NCI-H345 (cell line): ENCODE data around the gene NHLRC4.

Experiments used
- DNase-seq: peaks from one replicate; lab custom pipeline; 2025; lab: John Stamatoyannopoulos, UW

NHLRC4 gene

DNA sequence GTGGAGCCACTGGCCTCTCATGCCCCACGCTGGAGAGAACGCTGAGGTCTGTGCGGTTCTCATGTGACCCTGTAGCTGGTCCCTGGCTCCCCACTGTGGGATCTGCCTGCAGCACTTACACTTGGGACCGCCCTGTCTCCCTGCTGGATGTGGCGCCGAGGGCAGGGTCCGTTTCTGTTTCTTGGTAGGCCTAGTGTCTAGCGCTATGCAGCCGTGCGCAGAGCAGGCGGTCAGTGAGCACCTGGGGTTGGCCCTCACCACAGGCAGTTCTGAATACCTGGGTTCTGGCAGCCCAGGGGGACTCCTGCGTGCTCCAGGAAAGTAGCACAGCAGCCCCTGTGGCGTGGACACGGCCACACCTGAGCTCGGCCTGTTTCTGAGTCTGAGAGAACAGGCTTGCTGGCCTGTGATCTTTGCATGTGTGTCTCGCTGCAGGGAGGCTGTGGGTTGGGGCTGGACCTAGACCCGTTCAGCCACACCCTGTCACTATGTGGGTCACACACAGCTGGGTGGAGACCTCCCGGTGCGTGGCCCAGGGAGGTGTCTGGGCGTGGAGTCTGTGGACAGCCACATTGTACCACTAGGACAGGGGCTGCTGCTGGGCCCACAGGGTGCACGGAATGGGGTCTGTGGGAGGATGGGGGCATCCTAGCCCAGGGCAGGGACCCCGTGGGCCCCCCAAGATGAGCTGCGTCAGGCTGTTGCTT is 36.5 kb upstream of the NHLRC4 start:
- DNase-seq, result no peak

DNA sequence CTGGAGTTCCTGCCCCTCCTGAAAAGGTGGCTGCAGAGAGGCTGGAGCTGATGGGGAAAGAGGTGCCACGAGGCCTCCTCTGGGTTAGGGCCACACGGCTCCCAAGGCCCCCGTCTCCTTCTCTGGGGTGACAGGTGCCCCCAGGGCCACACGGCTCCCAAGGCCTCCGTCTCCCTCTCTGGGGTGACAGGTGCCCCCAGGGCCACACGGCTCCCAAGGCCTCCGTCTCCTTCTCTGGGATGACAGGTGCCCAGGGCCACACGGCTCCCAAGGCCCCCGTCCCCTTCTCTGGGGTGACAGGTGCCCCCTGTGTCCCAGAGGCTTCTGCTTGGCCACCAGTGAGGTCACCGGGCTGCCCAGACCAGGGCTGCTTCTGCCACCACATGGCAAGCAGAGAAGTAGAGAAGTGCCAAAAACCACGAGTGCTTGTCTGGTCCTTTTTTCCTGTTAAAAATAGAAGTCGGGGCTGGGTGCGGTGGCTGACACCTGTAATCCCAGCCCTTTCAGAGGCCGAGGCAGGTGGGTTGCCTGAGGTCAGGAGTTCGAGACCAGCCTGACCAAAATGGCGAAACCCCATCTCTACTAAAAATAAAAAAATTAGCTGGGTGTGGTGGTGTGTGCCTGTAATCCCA is 35.2 kb upstream of the NHLRC4 start:
- DNase-seq, result no peak

DNA sequence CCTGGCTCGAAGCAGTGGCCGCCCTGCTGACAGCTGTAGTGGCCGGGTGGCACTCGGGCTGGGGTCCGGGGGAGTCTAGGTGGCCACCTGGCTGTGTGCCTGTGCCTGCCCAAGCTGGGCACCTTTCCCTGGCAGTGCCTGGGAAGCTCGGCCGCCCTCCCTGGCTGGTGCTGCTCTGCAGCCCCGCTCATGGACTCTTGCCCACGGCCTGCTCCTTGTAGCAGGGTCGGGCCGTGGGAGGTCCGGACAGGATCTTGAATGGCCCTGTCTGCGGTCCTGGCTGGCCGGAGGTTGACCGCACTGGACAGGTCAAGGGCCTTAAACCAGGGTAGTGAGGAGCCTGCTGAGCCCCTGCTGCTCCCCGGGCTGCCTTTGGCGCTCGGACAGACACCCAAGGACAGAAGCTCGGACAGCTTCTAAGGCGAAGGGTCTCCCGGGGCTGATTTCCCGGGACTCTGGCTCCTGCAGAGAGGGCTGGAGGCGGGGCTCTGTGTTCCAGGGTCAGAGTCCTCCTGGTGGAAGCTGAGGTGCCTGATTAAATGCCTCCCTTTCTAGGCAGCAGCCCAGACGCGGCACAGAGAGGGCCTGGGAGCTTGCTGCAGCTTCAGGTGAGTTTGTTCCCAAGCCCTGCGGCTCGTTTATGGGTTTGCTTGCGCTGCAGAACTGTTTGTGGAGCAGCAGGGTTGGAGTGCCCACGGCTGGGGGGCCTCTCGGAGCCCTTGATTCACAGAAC is 33.2 kb upstream of the NHLRC4 start:
- DNase-seq, result peak; percentile 27

DNA sequence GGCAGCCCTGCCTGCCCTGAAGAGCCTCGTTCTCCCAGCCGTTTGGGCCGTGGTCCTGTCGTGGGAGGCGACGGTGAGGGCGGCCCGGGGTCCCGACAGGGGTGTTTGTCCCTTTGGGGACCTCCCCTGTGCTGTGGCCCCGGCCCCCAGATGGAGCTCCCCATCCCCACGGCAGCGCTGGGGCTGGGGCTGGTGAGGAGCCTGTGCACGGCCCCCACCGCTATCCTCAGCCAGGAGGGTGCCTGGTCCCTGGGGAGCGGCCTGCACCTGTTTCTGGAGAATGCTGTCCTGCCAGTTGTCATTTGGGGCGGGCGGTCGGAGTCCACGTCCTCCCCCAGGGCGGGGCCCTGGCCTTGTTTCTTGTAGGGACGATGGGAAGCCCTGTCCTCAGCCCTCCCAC is 32.7 kb upstream of the NHLRC4 start:
- DNase-seq, result peak; percentile 34

DNA sequence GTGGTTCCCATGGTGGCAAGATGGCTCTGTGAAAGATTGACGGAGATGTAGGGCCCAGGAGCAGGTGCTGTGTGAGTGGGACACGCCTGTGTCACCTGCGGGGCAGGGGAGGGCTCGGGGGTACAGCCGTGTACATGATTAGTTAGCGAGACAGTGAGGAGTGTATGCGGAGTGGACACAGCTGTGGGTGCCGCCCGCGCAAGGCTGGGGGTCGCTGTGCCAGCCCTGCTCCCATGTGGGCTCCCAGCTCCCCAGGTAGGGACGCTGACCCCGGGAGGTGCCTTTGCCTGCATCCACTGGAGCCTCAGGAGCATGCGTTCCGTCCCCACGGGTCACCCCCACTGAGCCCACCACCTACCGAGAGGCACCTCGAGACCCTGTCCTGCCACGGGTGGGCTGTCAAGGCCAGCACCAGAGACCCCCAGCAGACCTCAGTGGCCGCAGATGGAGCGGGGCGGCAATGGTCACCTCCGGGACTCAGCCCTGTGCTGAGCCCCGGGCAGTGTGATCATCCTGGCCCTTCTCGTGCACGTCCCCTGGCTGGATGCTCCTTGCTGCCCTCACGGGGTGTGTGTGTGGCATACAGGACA is 31.9 kb upstream of the NHLRC4 start:
- DNase-seq, result no peak

DNA sequence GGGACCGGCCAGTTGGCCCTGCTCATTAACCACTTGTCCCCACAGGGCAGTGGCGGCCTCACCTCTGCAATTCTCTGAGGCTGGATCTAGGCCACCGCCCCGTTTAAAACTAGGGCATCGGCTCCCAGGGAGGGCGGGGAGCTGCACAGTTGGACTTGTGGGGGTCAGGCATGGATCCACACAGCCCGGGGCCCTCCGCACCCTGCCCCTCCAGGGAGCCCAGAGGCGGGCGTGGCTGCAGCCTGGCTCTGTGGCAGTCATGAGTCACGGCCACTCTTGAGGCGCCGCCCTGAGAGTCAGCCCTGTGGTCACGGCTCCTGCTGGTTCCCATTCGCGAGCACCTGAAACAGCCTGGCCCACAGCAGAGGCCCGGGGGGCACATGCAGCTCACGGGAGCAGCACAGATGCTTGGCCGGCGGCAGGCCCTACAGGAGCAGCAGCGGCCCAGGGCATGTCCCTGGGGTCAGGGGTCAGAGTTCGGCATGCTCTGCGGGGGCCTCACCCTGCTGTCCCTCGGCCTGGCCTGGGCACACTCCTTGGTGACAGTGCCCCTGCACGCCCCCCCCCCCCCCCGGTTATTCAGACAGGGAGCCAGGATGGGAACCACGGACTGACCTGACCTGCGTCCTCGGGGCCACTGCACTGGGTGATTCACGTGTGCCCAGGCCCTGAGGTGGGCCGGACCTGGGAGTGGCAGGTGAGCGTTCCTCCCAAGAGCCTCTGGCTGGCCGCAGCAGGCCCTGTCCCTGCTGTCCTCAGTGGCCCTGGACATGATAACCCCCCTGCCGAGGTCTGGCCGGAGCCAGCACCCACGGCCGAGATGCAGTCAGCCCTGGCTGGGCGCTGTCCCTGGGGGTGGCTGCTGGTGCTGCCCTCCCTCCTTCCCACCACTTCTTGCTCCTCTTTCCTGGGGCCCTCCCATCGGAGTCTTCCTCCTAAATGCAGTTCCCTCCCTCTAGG is 31.1 kb upstream of the NHLRC4 start:
- DNase-seq, result no peak

DNA sequence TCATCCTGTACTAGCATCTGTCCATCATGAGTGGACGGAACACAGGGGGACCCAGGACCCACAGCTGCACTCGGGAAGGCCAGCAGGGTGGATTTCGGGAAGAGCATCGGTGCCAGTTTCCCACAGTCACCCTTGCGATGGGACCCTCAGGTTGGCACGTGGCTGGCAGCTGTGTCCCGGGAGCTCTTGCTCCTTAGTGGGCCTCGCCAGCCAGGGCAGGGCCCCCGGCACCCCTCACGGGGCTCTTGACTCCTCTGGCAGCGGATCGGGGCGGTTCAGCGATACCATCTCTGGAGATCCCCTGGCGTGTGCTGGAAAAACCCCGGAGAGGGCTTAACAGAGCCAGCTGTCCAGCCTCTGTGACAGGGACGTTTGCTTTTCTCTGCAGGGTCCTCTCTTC is 30.1 kb upstream of the NHLRC4 start:
- no peak for DNase-seq

DNA sequence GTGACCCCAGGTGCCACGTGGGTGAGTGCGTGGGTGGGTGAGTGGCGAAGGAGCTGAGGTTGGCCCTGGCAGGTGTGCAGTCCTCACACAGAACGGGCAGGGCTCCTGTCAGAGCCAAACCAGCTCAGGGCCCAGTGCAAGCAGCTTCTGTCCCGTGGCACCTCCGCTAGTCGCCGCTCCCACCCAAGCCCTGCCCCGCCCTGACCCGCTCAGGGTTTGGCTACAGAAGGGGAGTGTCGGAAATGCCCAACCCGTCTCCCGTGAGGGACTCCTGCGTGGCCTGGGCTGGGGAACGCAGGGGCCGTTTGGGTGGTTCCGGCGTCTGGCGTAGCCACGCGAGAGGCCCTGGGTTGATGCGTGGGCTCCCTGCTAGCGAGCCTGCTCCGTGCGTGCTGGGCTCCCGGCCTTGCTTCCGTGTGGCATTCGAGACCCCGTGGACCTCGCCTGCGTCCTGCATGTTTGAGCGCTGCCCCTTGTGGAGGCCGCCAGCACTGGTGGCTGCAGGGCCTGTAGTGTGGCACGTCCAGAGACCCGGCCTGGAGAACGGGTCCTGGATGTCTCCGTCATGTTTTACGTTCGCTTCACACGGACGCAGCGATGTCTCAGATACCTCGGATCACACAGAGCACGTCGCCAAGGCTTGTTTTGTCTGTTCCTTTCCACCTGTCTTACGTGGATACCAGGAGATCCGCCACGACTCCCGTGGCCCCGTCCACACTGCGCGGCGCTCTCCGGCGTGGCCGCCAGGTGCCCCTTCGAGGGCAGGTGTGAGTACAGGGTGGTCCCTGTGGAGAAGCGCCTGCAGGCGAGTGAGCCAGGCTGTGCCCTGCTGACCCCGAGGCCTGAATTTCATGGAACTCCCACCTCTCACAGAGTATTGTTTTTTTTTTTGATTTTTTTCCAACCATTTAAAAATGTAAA is 29.1 kb upstream of the NHLRC4 start:
- no peak for DNase-seq

DNA sequence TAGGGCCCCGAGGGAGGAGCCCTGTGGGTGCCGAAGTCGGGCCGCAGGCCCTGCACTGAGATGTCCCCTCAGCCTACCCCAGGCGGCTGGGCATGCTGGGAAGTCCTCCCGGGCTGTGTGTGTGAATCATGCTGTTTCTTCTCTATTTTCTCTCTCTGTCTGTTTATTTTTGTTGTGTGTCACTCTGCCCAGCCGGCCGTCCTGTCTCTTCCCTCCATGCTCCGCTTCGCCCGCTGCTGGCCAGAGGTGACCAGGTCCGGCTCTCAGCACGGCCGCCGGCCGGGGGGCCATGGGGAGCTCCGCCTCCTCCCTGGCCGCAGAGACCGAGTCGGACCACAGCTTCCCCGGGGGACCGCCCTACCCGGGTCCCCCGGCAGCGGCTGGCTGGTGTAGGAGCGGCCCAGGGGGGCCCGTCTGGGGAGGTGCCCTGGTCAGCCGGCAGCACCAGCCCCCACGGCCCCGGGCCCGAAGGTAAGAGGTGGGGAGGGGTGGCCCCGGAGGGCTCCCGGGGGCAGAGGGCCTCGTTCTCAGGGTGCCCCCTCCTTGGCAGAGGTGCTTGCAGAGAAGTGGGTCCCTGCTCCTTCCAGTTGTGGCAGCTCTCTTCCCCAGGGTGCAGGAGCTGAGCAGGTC is 26.8 kb upstream of the NHLRC4 start:
- DNase-seq, result no peak

DNA sequence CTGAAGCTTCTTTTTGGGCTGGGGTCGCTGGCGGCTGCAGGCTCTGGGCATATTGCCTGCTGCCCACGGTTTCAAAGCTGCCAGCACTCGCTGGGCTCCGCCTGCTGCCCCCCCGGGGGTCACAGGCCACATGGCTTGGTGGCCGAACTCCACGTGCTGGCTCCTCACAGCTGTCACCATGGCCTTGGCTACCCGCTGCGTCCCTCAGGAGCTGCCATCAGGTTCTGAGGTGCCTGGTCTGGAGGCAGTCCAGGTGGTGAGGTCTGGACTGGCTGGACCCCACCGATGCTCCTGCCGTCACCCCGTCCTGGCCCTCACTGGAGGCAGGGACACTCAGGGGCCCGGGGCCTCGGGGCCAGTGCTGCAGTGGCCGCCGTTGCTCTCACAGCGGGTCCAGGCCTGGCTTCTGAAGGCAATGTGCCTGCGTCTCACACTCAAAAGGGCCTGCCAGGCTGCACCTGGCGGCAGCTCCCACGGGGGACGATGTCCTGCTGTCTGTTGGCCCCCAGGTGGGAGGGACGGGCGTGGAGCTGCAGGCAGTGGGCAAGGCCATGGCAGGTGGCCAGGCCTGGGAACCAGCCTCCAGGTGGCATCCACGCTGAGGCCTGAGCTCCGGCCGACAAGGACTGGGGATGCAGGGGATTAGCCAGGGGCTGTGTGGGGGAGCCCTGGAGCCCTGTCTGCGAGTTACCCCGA is 26.0 kb upstream of the NHLRC4 start:
- no peak for DNase-seq

DNA sequence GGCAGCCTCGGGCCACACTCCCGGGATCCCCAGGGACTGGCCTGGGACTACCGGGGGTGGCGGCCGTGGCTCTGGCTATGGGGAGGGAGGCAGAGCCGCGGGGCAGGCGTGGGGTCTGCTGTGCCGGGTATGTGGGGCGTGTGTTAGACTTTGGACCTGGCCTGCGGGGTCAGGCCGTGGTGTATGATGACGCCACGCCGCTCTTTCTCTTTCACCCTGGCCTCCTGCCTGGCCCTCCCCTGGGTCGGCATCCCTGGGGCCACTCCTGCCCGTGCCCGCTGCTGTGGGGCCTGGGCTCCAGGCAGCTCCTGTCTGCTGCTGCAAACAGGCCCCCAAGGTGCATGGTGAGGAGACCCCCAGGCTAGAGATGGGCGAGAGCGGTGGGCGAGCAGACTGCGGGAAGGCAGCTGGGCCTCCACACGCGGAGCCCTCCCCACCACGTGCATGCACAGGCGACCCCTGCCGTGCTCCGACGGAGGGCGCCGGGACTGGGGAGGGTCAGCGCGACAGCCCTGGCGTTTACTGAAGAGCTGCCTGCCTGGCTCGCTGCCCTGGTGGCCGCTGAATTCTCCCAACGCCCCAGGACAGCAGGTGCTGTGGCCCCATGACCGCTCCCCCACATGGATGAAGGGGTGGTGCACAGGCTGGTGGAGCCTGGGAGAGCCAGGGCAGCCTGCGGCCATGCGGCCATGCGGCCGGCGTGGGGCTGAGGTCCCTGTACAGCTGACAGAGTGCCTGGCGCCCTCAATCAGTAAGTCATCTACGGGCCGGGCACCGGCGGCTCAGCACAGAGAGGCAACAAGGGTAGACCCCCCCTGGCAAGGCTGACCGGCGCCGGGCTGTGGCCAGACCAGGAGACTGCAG is 23.3 kb upstream of the NHLRC4 start:
- DNase-seq, result no peak

DNA sequence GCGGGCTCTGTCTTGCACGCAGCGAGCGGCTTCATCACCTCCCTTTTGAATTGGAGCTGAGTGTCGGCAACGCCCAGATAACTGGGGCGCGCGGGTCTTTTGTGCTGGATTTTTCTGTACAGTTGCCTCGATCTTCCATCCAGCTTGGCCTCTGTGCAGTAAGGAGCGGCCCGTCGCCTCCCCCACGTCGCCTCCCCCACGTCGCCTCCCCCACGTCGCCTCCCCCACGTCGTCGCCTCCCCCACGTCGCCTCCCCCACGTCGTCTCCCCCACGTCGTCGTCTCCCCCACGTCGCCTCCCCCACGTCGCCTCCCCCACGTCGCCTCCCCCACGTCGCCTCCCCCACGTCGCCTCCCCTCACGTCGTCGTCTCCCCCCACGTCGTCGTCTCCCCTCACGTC is 22.3 kb upstream of the NHLRC4 start:
- no peak for DNase-seq

DNA sequence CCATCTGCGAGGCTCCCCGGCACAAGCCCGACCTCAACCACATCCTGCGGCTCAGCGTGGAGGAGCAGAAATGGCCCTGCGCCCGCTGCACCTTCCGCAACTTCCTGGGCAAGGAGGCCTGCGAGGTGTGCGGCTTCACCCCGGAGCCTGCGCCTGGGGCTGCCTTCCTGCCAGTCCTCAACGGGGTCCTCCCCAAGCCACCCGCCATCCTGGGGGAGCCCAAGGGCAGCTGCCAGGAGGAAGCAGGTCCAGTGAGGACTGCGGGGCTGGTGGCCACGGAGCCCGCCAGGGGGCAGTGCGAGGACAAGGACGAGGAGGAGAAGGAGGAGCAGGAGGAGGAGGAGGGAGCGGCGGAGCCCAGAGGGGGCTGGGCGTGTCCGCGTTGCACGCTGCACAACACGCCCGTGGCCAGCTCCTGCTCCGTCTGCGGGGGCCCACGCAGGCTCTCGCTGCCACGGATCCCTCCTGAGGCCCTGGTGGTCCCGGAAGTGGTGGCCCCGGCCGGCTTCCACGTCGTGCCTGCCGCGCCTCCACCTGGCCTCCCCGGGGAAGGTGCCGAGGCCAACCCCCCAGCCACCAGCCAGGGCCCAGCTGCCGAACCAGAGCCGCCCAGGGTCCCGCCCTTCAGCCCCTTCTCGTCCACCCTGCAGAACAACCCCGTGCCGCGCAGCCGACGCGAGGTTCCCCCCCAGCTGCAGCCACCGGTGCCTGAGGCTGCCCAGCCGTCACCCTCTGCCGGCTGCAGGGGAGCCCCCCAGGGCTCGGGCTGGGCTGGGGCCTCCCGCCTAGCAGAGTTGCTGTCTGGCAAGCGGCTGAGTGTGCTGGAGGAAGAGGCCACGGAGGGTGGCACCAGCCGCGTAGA is 19.7 kb upstream of the NHLRC4 start:
- DNase-seq, result peak; percentile 67

DNA sequence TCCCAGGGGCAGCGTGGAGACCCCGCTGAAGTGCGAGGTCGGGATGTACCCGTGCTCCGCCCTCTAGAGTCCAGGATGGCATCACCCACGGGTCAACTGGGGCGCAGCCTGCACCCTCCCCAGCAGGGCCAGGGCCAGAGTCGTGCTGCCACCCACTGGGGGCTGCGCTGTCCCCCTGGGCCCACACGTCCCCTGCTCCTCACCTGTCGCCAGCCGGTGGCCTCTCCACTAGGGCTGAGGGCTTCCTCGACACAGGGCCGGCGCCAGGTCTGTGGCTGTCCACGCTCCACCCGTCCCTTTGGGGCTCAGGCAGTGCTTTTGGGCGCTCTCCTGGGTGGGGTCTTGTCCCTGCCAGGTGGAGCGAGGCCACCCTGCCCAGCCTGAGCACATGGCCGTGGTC is 18.2 kb upstream of the NHLRC4 start:
- DNase-seq, result no peak

DNA sequence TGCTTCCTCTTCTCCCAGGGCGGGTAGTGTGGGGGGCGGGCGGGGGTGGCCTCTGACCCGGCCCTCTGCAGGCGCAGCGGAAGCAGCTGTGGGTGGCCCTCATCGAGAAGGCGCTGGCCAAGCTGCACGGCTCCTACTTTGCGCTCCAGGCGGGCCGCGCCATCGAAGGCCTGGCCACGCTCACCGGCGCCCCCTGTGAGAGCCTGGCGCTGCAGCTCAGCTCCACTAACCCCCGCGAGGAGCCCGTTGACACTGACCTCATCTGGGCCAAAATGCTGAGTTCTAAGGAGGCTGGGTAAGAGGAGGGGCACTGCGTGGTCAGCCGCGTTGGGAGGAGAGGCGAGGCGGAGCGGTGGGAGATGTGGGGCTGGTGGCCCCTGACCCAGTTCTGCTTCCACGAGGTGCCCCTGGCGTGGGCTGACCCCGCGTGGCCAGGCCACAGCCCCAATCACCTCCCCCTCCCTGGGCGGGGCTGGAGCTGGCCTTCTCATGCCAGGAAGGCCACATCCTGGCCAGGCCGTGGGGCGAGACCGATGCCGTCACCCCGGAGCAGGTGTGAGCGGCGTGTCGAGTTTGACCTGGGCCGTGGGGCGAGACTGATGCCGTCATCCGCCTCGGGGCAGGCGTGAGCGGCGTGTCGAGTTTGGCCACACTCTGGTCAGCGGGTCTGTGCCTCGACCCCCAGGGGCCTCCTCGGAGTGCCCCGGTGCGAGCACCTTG is 17.1 kb upstream of the NHLRC4 start:
- DNase-seq, result no peak

DNA sequence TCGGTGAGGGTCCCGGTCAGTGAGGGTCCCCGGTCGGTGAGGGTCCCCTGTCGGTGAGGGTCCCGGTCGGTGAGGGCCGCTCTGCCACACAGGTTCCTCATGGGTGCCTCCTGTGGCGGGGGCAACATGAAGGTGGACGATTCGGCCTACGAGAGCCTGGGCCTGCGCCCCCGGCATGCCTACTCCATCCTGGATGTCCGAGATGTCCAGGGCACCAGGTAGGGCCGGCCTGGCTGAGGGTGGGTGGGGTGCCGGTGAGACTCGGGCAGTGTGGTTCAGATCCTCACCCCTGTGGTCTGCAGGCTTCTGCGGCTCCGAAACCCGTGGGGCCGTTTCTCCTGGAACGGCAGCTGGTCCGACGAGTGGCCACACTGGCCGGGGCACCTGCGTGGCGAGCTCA is 15.6 kb upstream of the NHLRC4 start:
- DNase-seq, result no peak

DNA sequence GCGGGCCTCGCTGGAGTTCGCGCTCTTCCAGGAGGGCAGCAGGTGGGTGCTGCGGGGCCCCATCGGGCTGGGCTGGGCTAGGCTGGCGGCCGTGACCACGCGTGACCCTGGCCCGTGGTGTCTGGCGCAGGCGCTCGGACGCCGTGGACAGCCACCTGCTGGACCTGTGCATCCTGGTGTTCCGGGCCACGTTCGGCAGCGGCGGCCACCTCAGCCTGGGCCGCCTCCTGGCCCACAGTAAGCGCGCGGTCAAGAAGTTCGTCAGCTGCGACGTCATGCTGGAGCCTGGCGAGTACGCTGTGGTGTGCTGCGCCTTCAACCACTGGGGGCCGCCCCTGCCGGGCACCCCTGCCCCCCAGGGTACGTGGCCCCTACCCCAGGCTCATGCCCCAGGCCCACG is 14.6 kb upstream of the NHLRC4 start:
- DNase-seq, result no peak
